T47D (cell line): ENCODE measurements around the gene LGALS12.
"Not testable (repeated sequence)": the region's sequence is repeated elsewhere in the genome, so short reads cannot be mapped to it uniquely, and the experiment has no call there.

ENCODE experiments used
- DNase-seq, 2 experiments: peaks; one replicate each; pipeline versions ENCODE4 v3.0.0 to v3.0.0-alpha.2; 2011 to 2012; ENCODE audit warnings: low read depth in 1 of 2, low spot score in 1 of 2
- JUND ChIP-seq: IDR thresholded peaks from 2 replicates; pipeline ENCODE4 v1.6.1; 2012; ENCODE audit warnings: low read depth
- in situ Hi-C: cut with HindIII; loops from 2 replicates; pipeline ENCODE4 v1.10.0; 2016; ENCODE audit warnings: low sequenced_read_pairs, low pct_unique_long_range_greater_than_20kb

Gene LGALS12

GRCh38 chr11:63548178-63548577 is 42.3 kb downstream of the LGALS12 start:
- in situ Hi-C loops, result no loop called here
- TF ChIP-seq JUND, result no peak
- no peak for DNase-seq

GRCh38 chr11:63549411-63549810 is 43.5 kb downstream of the LGALS12 start:
- in situ Hi-C loops, result no loop called here
- TF ChIP-seq JUND, result no peak

DNA sequence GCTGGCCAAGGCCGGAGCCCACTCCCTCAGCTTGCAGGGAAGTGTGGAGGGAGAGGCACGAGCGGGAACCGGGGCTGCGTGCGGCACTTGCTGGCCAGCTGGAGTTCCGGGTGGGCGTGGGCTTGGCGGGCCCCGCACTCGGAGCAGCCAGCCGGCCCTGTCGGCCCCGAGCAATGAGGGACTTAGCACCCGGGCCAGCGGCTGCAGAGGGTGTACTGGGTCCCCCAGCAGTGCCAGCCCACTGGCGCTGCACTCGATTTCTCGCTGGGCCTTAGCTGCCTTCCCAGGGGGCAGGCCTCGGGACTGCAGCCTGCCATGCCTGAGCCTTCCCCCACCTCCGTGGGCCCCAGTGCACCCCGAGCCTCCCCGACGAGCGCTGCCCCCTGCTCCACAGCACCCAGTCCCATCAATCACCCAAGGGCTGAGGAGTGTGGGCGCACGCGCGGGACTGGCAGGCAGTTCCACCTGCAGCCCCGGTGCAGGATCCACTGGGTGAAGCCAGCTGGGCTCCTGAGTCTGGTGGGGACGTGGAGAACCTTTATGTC is 44.3 kb downstream of the LGALS12 start:
- DNase-seq, in situ Hi-C loops: not testable (repeated sequence)

More at GRCh38 chr11:63549411-63549810, 43.5 kb downstream of the LGALS12 start:
- DNase-seq, result no peak

DNA sequence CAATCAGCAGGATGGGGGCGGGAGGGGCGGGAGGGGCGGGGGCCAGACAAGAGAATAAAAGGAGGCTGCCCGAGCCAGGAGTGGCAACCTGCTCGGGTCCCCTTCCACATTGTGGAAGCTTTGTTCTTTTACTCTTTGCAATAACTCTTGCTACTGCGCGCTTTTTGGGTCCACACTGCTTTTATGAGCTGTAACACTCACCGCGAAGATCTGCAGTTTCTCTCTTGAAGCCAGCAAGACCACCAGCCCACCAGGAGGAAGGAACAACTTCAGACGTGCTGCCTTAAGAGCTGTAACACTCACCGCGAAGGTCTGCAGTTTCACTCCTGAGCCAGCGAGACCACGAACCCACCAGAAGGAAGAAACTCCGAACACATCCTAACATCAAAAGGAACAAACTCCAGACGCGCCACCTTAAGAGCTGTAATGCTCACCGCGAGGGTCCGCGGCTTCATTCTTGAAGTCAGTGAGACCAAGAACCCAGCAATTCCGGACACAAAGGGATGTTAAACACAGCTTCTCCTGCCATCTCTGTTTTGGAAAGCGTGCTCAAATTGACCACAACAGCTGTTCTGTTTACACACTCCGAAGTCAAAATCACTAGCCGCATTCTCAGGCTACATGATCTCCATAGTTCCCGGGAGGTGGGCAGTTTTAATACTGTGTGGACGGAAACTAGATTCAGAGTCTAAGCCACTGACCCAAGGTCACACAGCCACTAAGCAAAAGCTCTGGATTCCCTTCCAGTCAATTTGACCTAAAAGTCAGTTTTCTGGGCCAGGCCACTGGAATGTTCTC is 45.4 kb downstream of the LGALS12 start:
- no peak for DNase-seq
- TF ChIP-seq JUND, result no peak
- in situ Hi-C loops, result no loop called here

DNA sequence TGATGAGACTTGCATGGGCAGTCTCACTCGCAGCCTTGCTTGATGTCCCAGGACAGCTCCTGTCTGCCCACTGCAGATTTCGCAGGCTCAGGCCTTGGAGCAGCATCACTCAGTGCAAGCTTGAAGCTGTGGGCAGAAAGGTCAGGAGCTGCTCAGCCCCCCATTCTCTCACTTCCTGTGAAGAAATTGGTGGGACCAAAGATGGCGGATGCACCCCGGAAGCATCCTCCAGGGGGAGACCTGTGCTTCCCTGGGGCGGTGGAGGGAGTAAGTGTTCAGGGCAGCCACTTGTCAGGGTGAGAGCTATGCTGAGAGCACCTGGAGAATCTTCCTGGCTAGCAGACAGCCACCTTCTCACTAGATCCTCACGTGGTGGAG is 46.0 kb downstream of the LGALS12 start:
- no peak for TF ChIP-seq JUND
- in situ Hi-C loops, result no loop called here
- DNase-seq, result no peak

DNA sequence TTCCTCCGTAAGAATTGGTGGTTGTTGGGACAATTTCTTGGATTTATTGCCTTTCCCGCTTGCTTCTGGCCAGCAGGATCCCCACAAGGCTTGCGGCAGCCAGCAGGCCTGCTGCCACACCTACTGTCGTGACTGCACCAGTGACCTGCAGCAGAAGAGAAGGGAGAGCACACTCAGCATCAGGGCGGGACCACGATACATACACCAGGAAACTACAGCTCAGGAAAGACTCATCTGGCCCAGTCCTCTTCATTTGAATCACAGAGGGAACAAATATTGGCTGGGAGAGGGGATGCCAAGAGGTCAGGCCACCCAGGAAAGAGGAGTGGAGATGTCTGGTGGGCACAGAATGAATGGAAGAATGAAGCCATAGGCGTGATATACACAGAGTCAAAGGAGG is 47.0 kb downstream of the LGALS12 start:
- no peak for DNase-seq
- in situ Hi-C loops, result no loop called here

DNA sequence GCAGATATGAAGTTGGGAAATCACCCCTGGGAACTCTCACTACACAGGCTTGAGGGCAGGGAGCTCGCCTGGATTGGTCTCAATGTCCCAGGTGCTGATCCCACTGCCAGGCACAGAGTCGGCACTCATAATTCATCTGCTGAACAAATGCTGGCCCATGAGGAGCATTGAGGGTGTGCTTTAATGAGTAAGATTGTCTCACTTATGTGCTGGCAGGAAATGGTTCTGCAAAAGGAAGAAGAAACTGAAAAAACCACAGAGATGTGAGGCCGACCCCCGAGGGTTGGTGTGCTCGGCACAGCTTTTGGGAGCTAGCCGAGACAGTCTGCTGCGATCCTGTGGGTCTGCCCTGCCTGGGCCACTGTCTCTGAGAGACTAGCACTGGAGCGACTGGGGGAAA is 47.9 kb downstream of the LGALS12 start:
- no peak for DNase-seq
- TF ChIP-seq JUND, result no peak

More for the DNA sequence above, 47.0 kb downstream of the LGALS12 start:
- TF ChIP-seq JUND, result no peak

DNA sequence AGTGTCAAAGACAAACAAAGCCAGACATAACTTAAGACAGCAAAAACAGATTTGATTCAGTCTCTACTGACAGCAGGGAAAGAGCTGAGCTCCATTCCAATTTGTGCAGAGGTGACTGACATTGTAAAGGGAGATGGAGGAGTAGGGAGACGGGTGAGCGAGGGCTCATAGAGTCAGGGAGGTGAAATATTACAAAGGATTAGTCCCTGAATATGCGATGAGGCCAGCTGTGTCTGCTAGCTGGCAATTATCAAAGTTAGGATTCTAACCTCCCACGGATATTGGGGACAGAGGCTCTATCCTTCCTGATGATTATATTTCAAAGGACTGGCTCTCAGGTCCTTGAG is 49.0 kb downstream of the LGALS12 start:
- in situ Hi-C loops, result no loop called here
- no peak for DNase-seq
- no peak for TF ChIP-seq JUND

More for the DNA sequence above, 47.9 kb downstream of the LGALS12 start:
- in situ Hi-C loops, result no loop called here

DNA sequence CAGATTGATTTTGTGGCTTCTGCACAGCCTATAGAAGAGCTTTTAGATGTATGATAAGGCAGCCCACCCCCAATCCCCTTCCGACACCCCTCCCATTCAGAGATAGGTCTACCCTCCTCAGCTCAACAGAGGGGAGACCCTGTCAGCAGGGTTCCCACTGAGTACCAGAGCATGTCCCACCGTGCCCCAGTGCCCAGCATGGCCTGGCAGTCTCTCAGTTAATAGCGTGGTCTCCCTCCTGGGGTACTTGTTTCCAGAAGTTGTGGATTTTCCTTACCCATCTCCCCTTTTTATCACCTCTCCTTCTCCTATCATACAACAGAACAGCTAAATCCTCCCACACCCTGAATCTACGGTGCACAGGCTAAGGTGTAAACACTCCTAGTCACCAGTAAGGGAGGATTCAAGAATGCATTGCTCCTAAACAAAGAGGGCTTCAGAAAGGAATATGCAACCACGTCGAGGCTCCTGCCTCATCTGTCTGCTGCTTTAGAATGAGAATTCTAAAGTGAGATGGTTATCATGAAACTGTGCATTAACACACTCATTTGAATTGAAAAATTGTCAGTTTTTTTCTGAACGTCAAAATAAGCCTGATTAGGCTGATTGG is 50.6 kb downstream of the LGALS12 start:
- in situ Hi-C loops, result no loop called here
- TF ChIP-seq JUND, result no peak
- DNase-seq, result no peak

DNA sequence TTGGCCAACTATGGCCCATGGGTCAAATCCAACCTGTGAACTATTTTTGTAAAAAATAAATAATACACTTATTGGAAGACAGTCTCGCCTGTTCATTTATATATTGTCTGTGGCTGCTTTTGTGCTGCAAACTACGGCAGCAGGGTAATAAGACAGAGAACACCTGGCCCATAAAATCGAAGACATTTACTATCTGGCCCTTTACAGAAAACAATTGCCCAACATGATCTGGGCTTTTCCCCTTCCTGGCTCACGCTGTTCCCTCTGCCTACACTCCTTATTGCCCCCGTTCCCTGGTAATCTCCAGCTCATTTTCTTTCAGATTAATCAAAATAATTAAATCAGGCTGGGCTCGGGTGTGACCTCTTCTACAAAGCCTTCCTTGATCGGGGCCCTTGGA is 51.7 kb downstream of the LGALS12 start:
- no peak for DNase-seq
- in situ Hi-C loops, result no loop called here
- no peak for TF ChIP-seq JUND

GRCh38 chr11:63558459-63559157 is 52.7 kb downstream of the LGALS12 start:
- peak; percentile 45 to 99 for DNase-seq
- in situ Hi-C loops, result no loop called here
- no peak; the same call in 1 of the 2 replicates for TF ChIP-seq JUND

DNA sequence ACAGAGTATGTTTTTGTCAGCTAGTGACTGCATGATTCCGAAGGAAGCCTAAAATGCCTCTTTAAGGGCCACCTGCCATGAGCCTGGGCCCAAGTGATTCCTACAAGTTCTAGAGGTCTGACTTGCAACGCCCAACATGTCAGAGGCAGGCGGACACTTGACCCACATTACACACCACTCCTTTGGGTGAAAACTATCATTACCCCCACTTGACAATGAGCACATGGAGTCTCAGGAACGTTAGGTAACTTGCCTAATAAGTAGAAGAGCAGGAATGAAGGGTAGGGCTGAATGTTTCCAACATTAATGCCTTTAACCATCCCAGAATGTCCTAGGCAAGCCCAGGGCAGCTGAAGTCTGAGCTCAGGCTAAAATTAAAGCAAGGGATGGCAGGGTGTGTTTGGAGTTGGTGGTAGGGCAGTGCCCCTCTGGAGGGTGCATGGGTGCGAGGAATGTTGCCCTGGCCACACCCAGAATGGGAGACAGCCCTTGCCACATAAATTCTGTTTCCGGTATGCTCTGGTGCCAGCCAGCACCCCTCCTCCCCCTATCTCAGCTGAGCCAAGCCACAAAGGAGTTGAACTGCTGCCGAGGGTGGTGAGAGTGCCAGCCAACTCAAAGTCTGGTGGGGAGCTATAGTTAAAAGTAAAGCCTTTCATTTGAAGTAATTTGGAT is 54.8 kb downstream of the LGALS12 start:
- in situ Hi-C loops, result no loop called here
- DNase-seq, result peak in 1 of 2 experiments; percentile 87
- TF ChIP-seq JUND, result no peak
